IMR-90 (cell line): Measurements from ENCODE around the gene NXPH3. TPM values are rescaled to one million over a fixed set of nuclear protein-coding genes. Genes with fewer than 3 reads are reported as not detected.

Experiments used
- CEBPB ChIP-seq: IDR thresholded peaks from 2 replicates; pipeline ENCODE4 v1.6.1; 2012; ENCODE audit warnings: low read depth, low read length, improper control_type of control experiment
- CHD1 ChIP-seq: IDR thresholded peaks from 2 replicates; pipeline ENCODE4 v1.6.1; 2012; ENCODE audit warnings: low read depth, low read length, improper control_type of control experiment
- MAFK ChIP-seq: IDR thresholded peaks from 2 replicates; pipeline ENCODE4 v1.6.1; 2012; ENCODE audit warnings: low read depth, low read length, improper control_type of control experiment
- MAZ ChIP-seq: IDR thresholded peaks from 2 replicates; pipeline ENCODE4 v1.6.1; 2012; ENCODE audit warnings: low read depth, mild to moderate bottlenecking, low read length, improper control_type of control experiment, moderate library complexity, borderline replicate concordance
- MXI1 ChIP-seq: IDR thresholded peaks from 2 replicates; pipeline ENCODE4 v1.6.1; 2012; ENCODE audit warnings: low read depth, mild to moderate bottlenecking, low read length, moderate library complexity, borderline replicate concordance
- POLR2A ChIP-seq: IDR thresholded peaks from 2 replicates; pipeline ENCODE4 v1.6.1; 2012; ENCODE audit warnings: mild to moderate bottlenecking, low read depth, low read length
- RAD21 ChIP-seq: IDR thresholded peaks from 2 replicates; pipeline ENCODE4 v1.6.1; 2012; ENCODE audit warnings: low read length, improper control_type of control experiment
- polyA plus RNA-seq, 3 experiments: library from polyadenylated mRNA; depleted of rRNA; stranded (reverse); fragments of >200 nt; gene quantifications; 2 replicates each; pipeline ENCODE4 v1.2.3, GENCODE V29; 2012; ENCODE audit warnings: low replicate concordance in 1 of 3
- total RNA-seq: library from RNA; depleted of rRNA; stranded (reverse); fragments of >200 nt; gene quantifications from 2 replicates; pipeline ENCODE4 v1.2.3, GENCODE V29; 2012

The NXPH3 gene
- total and polyA plus RNA-seq, 2 of the 4 experiments (the other 2 are of a cell fraction) = 0.18 to 0.31 TPM

GRCh38 chr17:49555495-49556222, 20.0 kb upstream of the NXPH3 start (continued):
- no peak for TF ChIP-seq MAZ
- TF ChIP-seq RAD21 = no peak
- TF ChIP-seq CEBPB = no peak
- TF ChIP-seq CHD1 = no peak
- TF ChIP-seq MAFK = no peak
- TF ChIP-seq POLR2A = no peak
- TF ChIP-seq MXI1 = no peak
